Dermis microvascular lymphatic vessel endothelial cell (primary cell): ENCODE results near the gene IL1B. TPM values are rescaled to one million over a fixed set of nuclear protein-coding genes. Genes with fewer than 3 reads are reported as not detected.
"Not testable (repeated sequence)": the region's sequence is repeated elsewhere in the genome, so short reads cannot be mapped to it uniquely, and the experiment has no call there.

Source experiments
- DNase-seq, 2 donors: peaks; one replicate each; pipeline versions ENCODE4 v3.0.0 to v3.0.0-alpha.2; 2010; ENCODE audit warnings: low read depth in 2 of 2
- total RNA-seq: library from RNA; depleted of rRNA; stranded (reverse); fragments of >200 nt; gene quantifications from 2 replicates; pipeline ENCODE4 v1.2.1, GENCODE V29; 2014

Gene IL1B
- total RNA-seq, result not detected in 2 replicates

DNA sequence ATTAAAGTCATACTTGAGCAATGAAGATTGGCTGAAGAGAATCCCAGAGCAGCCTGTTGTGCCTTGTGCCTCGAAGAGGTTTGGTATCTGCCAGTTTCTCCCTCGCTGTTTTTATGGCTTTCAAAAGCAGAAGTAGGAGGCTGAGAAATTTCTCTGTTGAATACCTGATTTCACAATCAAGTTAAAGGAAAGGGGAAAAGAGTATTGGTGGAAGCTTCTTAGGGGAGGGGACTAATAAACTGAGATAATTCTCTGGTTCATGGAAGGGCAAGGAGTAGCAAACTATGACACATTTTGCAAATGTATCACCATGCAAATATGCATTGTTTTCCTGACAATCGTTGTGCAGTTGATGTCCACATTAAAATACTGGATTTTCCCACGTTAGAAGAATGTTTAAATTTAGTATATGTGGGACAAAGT lies at the start of gene IL1B:
Gene IL1B, minus strand, starts transcription at position 85 of the 423 bp plus-strand sequence. CDS start 550 bp downstream, outside the sequence.
- peak in 1 of 2 donors; percentile 49 for DNase-seq

DNA sequence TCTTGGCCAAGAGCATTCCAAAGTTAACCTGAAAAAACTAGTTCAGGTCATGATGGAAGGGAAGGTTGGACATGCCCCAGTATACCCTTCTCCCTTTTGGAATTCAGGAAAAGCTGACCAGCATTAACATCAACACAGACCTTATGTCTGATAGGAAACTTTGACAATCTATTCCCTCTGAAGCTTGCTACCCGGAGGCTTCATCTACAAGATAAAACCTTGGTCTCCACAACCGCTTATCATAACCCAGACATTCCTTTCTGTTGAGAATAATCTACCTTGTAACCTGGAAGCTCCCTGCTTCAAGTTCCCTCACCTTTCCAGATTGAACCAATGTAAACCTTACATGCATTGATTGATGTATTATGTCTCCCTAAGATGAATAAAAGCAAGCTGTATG lies 49.7 kb upstream of the IL1B start:
- DNase-seq, result no peak

DNA sequence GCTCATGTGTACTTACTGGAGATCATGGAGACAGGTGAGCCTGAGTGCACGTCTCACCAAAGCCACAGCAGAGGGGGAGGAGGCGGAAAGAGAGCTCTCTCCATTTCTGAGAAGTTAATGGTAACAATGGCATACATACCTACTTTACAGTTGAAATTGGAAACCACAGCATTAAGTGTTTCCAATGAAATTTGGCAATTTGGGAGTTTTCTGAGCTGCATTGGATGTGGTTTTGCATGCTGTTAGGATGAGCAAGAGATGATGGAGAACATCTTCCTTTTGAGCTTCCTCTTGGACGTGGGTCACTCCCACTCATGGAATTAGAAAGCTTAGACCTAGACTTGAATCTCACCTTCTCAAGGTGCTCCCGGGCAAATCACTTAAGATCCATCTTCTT lies 48.9 kb upstream of the IL1B start:
- no peak for DNase-seq

DNA sequence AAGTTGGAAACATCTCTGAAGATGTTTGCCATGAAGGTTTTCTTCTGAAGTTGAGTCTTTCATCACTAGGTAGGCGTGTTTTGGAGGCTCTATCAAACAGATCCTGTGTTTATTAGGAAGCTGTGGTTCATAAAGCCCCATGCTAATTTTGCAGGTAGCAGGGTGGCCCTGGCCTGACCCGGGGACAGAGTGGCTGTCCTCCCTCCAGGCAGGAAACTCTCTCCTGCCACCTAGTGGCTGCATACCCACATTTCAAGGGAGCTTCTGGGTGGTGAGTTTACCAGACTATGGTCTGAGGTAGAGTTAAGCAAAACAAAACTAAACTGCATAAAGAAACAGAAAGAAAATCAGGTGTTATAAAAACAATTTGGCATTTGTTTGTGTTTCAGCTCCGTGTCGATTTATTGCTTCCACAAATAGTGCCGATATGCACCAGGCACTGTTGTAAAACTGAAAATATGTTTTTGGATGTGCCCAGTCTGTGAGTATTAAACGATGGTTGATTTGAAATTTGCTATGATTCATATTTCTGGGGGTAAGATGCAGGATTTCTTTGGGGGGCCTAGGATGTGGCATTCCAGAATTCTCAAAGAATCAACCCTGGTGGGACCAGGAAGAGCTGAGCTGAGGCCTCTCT lies 48.4 kb upstream of the IL1B start:
- peak; percentile 21 to 41 for DNase-seq

DNA sequence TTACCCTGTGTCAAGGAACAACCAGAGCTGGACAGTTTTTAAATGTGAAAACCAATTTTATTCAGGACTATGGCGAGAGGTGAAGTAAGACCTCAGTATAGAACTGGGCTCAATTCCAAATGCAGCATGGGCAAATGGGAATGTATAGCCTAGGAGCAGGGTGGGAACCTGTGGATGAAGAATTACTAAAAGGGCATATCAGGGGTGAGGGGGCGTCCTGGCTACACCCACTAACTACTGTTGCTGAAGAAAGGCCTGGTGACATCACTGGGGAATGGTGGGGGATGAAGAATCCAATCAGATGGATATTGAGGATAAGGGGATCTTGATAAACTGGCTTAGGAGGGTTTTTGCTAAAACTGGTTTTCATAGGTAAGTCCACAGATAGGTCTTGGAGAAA lies 47.1 kb upstream of the IL1B start:
- no peak for DNase-seq

DNA sequence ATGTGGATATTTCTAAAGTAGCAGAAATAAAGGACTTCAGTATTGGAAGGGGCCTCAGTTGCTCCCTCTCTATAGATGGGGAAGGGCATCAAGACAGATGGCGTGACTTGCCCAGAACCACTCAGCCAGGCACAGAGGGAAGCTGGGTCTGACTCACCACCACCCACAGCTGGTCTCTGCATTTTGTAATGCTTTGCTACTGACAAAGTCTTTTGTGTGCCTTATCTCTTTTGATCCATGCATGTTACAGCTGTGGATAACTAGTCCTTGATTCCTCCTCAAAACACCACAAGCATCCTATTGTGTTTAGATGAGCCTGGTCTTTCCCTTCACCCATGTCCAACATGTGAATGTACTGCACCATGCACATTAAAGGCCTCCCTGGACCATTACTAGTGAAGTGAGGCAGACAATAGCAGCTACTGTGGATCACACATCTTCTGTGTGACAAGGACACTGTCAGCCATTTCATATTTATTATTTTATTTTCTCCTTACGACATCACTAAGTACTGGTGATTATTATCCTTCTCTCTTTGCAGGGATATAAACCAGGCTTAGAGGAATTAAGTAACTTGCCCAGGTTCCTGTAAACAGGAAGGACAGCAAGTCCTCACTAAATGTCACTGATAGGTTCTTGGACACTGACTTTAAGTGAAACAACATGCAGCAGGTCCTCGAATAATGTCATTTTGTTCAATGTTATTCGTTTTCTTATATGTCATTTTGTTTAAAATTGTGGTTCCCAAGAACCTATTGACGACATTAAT lies 44.8 kb upstream of the IL1B start:
- DNase-seq, result peak in 1 of 2 donors; percentile 69

DNA sequence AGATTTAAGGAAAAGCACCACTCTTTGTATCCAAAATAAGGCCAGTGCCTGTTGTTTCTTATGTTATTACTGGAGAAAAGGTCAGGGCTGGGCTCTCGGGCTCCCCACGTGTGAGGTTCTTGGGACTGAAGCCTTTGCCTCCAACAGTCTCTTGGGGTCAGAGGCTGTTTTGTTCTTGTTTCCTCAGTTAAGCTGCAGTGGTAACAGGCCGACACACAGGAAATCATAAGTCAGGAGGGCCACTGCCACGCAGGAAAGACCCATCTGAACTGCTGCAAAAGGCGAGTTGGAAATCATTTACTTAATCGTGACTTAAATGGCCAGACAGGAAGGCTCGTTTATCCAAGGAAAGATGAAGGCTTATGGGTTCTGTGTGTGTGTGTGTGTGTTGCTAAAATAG lies 44.1 kb upstream of the IL1B start:
- peak in 1 of 2 donors; percentile 14 for DNase-seq

DNA sequence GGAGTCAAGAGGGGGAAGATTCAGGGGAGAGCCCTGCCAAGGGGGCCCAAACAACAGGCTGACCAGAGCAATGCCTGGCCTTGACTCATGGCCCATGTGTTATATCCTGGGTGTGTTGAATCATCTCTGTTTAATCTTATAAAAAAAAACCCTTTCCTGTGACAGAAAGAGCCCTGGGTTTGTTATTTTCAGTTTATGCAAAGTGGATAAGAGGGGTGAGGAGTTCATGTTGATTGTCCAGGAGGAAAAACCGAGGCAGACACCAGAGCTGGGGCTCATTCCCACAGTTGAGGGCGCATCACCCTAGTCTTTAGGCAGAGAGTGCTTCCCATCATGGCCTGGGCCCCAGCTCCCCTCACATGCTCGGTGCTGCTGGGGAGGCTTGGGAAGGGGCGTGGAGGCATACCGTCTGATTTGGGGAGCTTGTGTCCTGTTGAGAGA lies 43.5 kb upstream of the IL1B start:
- DNase-seq, result no peak

DNA sequence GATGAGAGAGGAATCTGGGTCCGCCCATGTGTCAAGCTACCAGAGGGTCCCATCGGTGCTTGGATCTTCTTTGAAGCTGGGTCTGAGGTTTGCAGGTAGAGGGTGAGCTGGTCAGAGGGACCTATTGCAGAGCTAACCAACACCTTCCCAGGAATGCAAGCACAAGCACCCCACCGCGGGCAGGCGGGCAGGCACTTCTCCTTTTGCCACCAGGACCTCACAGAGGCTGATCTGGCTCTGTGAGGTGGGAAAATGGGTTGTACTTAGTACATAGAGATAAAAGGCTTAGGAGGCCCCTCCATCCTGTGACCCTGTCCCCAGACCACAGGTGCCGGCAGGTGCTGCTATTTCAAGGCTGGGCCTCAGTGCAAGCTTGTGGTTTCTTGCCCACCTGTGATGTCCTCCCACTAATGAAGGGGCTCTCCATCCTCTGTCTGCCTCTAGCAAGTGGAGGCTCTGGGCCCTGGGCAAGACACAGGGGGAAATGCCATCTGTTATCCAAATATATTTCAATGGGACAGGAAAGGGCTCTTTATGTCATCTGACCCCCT lies 43.0 kb upstream of the IL1B start:
- no peak for DNase-seq

DNA sequence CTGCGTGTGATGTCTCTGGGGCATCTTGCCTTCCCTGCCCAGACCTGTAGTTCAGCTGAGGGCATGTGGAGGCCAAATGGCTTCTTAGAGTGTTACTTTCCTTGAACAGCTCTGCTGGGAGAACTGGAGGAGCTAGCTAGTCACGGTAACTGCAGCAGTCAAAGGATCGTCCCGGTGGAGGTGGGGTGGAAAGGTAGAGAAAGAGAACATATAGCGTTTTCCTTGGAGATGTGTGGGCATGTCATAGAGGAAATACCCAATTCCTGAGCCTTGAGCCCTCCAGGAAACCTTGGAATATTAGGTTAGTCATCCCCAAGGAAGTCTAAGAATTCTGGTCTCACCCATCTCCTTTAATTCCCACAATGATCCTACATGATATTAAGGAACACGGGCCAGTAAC lies 40.8 kb upstream of the IL1B start:
- no peak for DNase-seq

DNA sequence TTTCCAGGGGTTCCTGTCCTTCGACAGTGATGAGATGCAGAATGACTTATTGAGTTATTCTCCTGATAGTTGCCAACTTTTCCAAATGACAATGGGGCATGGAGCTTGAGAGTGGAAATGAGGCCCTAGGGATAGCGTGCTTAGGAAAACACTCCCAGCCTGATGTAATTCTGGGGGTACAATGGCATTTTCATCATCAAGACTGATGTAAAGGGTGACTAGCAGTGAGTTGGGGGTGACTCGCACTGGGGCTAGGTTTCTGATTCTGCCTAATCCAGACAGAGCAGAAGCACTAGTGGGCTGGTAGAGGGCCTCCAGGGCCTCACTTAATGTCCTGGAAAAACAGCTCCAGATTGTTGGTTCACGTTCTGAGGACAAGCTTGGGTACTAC lies 40.4 kb upstream of the IL1B start:
- no peak for DNase-seq

DNA sequence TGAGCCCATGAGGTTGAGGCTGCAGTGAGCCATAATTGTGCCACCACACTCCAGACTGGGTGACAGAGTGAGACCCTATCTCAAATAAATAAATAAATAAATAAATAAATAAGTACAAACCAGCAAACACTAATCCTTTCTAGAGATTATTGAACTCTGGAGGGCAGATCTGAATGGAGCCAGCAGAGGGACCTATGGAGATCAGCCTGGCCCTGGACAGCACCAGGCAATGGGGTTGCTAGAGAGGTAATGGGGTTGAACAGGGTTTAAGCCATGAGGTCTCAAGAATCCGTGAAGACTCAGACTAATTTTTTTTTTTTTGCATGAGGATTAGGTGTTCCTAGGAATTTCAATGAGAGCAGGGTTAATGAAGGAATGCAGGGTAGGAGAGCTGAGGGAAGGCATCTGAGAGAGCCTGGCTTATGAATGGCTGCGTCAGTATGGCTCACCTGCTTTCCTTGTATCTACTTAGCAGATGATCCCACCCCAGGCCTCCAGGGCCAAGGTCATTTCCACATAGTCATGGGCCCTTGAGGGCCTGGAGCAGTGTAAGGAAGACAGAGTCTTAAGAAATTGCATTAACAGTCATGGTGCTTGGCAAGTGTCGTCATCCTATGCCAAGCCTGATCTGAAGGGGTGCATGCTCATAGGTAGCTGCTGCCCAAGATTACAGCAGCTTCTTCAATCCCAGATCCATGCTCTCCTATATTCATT lies 39.8 kb upstream of the IL1B start:
- DNase-seq, result no peak

DNA sequence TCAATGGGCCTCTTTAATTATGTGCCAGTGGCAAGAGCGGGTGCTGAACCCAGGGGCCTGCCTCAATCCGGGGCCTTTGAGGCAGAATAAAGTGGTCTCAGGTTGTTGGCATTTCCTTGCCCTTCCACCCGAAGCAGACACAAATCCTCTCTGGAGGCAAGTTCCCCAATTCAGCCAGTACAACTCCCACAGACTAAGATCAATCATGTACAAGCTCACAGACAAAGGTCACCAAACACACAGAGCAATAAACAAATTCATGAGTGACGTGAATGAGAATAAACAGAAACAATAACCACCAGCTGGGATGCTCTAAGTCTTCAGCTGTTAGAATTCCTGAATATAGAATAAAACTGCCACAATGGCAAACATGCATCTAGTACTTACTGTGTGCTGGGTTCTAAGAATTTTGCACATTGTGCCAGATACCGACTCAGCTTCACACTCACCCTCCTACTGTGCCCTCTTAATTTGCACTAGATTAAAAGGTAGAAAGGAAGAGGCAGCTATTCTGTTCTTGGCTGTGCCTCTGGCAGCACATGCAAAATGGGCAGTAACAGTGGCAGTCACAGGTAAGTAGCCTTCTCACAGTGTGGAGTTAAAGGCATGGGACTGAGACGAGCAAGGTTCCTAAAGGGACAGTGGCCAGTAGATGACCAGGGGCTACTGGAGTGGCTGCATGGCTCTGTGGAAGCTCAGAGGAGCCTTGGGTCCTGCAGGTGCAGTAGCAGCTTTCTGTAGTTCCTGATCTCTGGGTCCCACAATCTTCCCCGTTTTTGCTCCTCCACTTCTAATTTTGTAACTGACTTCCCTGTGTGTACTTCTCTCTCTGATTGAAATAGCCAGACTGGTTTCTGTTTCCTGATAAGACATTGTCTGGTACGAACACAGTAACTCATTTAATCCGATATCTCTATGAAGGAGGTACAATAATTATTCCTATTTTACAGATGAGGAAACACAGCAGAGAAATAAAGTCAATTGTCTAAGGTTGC lies 34.6 kb upstream of the IL1B start:
- no peak for DNase-seq

DNA sequence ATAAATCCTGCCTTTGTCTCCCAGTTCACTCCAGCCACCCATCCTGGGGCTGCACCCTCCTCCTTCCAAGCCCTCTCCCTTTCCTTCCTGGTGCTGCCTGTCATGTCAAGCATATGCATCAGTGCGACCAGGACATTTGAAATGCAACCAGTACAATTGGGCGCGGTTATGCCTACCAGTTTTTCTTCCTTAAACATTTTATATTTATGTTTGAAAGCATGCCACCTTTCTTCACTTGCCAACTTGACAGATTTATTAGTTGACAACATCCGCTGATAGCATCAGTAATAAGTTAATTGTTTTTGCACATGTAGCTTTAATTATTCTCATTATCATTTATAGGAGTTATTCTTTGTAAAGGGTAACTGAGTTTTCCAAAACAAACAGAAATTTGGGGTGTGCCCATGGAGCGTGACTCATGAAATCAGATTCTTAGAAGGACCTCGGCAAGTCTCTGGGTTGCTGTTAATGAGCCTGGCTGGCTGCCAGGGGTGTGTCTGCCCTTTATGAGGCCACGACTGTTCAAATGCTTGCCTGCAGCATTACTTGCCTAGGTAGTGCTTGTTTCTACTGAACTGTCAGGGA lies 32.8 kb upstream of the IL1B start:
- DNase-seq, result peak in 1 of 2 donors; percentile 60

DNA sequence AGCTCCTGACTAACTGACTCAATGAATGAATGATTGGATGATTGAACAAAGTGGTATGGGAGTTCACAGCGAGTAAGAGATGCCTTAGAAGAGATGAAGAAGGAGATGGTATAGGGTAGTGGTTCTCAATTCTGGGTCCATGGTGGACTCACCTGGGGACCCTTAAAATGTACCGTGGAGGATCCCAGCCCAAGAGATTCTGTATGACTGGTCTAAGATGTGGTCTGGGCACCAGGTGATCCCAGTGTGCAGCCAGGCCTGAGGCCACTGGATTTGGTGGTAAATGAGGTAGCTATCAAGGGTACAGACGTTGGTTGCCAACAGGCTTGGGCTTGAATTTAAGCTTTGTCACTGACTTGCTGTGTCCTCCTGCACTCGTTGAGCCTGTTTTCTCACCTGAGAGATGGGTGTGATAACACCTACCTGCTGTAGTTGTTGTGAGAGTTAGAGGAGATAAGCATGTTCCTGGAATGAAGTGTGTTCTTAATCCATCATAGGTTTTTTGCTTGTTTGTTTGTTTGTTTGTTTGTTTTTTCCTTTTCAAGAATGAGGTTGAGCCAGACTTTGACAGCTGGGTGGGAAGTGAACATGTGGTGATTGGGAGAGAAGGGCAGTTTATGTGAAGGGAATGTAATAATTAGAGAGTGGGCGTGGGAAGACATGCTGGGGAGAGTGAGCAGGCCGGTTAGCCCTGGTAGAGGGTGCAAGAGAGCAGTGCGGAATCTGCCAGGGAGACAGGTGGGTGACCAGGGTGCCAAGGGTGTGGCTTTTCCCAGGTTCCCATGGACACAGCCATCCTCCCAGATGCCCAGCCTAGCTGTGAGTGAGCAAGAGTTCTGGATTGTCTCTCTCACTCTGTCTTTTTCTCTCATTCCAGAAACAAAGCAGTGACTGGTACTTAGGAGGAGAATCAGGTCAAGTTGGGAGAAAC lies 31.4 kb upstream of the IL1B start:
- no peak for DNase-seq

DNA sequence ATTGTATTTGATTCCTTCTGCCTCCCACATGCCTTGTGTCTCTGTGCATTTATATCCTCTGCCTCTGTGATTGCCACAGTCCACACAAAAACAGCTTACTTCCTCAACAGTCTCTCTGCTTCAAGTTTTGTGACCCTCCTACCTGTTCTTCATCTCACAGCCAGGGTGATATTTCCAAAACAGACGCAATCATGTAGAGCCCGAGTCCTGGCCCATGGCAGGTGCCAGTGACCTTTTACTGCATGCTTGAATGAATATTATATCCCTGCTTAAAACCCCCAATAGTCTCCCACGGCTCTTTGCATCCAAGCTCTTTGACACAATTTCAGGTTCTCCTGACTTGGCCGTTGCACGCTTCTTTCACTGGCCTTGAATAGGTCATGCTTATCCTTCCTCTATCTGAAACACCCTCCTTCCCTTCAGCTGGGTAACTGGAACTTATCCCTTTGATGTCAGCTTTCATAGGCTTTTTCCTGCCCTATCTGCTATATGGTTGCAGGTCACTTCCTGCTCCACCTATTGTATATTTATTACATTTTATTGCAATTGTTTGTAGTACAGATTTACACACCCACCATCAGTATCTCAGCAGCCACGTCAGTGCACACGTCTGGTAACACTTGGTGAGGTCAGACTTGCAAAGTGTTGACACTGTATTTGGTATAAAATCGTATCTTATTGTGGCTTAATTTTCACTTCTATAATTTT lies 29.7 kb upstream of the IL1B start:
- no peak for DNase-seq

DNA sequence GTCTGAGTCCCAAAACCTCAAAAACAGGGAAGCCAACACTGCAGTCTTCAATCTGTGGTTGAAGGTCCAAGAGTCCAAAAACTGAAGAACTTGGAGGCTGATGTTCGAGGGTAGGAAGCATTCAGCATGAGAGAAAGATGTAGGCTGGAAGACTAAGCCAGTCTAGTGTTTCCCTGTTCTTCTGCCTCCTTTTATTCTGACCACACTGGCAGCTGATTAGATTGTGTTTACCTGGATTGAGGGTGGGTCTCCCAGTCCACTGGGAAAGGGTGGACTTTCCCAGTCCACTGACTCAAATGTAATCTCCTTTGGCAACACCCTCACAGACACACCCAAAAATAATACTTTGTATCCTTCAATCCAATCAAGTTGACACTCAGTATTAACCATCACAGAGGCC lies 27.5 kb upstream of the IL1B start:
- no peak for DNase-seq

DNA sequence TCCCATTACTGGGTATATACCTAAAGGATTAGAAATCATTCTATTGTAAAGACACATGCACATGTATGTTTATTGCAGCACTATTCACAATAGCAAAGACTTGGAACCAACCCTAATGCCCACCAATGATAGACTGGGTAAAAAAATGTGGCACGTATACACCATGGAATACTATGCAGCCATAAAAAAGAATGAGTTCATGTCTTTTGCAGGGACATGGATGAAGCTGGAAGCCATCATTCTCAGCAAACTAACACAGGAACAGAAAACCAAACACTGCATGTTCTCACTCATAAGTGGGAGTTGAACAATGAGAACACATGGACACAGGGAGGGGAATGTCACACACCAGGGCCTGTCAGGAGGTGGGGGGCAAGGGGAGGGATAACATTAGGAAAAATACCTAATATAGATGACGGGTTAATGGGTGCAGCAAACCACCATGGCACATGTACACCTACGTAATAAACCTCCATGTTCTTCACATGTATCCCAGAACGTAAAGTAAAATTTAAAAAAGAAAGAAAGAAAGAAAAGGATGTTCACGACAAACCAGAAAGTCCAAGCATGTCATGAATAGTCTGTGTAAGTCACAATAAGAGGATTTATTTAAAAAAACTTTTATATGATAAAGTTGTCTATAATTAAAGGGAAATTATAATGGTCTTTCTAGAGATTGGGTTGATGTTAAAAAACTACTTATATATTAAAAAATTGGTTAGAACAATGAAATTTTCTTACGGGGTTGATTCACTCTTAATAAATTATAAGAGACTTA lies 23.0 kb upstream of the IL1B start:
- not testable (repeated sequence) for DNase-seq
